HG02981 (cell line): ENCODE results near the gene TIMP1.
"Not testable (repeated sequence)": the region's sequence is repeated elsewhere in the genome, so short reads cannot be mapped to it uniquely, and the experiment has no call there.

ENCODE experiments used
- ATAC-seq: cut with Tn5 transposase; IDR thresholded peaks from one replicate; pipeline ENCODE4 v1.9.1; 2021; ENCODE audit warnings: mild to moderate bottlenecking, moderate library complexity; ENCODE audit not compliant: unreplicated experiment

TIMP1 gene

GRCh38 chrX:47597222-47597621 lies 15.0 kb downstream of the TIMP1 start:
- ATAC-seq = no peak

DNA sequence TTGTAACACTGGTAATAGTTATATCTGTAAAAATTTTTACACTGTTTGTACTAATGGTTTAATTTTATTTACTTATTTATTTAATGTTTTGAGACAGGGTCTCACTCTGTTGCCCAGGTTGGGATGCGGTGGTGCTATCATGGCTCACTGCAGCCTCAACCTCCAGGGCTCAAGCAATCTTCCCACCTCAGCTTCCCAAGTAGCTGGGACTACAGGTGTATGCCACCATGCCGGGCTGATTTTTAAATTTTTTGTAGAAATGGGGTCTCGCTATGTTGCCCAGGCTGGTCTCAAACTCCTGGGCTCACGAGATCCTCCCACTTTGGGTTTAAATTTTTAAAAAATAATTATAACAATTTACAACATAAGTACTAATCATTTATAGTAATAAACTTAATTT lies 20.9 kb downstream of the TIMP1 start:
- not testable (repeated sequence) for ATAC-seq

- ATAC-seq = no peak
Observed at GRCh38 chrX:47605024-47605423, 22.8 kb downstream of the TIMP1 start.

DNA sequence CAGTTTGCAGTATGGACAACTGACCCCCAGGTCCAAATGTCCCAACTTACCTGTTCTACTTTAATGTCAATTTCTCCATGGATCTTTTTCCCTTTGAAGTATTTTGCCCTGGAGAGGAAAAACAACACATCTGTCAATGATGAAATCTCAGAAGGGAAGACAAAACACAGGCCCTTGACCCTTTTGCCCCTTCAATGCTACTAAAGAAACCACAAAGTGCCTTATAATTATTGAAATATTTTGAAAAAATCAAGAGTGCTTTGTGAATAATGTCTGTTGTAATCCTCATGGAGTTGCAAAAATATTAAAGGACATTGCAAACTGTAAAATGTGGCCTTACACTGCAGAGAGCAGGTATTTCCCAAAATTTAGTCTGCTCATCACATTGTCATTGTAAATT lies 24.9 kb downstream of the TIMP1 start:
- ATAC-seq = no peak

- ATAC-seq = no peak
Observed at GRCh38 chrX:47608130-47608810, 26.0 kb downstream of the TIMP1 start.

- no peak for ATAC-seq
Observed at GRCh38 chrX:47610511-47610910, 28.3 kb downstream of the TIMP1 start.

- no peak for ATAC-seq
Observed at GRCh38 chrX:47611489-47611888, 29.3 kb downstream of the TIMP1 start.

DNA sequence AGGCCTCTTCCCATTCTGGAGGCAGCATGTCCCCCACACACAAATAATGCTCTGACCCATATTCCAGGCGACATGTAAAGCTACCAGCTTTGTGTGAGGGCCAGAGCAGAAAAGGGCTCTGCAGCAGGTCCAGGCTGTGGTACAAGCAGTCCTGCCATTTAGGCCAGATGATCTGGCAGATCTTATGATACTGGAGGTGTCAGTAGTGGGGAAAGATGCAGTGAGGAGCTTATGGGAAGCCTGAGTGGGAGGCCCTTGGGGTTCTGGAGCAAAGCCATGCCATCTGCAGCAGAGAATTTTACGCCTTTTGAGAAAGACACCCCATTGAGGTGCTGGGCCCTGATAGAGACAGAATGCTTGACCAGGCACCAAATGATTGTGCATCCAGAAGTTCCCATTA lies 29.7 kb downstream of the TIMP1 start:
- ATAC-seq = no peak

- ATAC-seq = no peak
Observed at GRCh38 chrX:47612418-47612817, 30.2 kb downstream of the TIMP1 start.

DNA sequence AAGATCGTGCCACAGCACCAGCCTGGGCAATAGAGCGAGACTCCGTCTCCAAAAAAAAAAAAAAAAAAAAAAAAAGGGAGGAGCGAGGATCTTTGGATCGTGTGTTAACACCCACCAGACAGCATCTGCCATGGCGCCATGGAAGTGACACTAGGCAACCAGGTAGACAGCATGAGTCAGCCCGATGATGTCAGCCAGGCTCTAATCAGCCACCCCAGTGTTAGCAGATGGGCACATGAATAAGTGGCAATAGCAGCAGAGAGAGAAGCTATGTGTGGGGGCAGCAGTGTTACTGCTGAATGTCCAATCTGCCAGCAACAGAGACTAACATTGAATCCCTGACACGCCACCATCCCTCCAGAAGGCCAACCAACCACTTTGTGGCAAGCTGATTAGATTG lies 30.8 kb downstream of the TIMP1 start:
- ATAC-seq = no peak

GRCh38 chrX:47614618-47615017 lies 32.4 kb downstream of the TIMP1 start:
- ATAC-seq = no peak

DNA sequence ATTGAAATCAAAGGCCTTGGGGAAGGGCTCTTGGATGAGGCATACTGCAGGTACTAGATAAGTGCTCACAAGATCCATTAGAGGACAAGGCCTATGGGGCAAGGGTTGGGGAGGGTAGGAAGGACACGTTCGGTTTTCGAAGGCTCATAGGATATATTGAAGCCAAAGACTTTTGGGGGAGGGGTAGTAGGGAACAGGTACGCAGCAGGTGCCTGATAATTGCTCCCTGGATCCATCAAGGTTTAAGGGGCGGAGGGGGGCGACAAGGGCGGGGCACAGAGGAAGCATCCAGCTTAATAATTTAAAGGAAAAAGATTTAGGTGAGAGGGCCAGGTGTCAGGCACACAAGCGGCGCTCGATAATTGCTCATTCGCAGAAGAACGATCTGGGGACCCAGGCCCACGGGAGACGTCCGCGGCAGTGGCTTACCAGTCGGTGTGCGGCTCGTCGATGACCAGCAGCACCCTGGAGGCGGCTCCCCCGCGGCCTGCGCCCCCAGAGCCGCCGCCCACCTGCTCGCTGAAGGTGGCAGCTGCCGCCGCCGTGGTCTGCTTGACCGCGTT lies 36.8 kb downstream of the TIMP1 start:
- no peak for ATAC-seq

DNA sequence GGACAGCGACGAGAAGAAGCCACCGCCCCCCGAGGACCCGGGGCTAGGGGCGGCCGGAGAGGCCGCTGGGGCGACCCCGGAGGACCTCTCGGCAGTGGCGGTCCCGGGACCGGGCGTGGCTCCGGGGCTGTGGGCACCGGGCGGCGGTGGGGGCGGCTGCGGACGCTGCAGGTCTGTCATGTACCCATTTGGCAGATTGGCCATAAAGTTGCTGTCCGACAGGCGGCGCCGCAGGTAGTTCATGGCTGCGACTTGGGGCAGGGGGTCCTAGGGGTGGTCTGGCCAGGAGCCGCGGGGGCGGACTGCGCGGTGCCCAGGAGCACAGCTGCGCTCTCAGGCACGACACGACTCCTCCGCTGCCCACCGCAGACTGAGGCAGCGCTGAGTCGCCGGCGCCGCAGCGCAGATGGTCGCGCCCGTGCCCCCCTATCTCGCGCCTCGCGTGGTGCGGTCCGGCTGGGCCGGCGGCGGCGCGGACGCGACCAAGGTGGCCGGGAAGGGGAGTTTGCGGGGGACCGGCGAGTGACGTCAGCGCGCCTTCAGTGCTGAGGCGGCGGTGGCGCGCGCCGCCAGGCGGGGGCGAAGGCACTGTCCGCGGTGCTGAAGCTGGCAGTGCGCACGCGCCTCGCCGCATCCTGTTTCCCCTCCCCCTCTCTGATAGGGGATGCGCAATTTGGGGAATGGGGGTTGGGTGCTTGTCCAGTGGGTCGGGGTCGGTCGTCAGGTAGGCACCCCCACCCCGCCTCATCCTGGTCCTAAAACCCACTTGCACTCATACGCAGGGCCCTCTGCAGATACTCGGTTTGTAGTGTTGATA lies 37.5 kb downstream of the TIMP1 start, which contains the start of gene SYN1:
Gene SYN1 (minus strand): TSS at position 372 of the 817 bp plus-strand sequence. CDS start 129 bp downstream, at position 243.
- ATAC-seq = peak; percentile 59

DNA sequence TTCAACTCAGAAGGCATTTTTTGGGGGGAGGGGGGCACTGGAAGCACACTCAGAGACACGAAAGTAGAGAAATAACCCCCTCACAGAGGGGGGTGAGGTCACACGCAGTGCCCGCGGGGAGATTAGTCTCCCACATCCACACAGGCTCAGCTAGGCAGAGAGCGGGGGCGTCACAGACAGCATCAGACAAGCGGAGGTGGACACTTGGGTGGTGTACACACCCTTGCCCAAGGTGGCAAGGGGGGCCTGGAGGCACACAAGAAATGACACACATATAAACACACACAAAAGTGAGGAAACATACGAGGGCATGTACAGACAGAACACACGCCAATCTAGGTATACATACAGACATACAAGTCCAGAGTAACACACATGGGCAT lies 38.1 kb downstream of the TIMP1 start:
- no peak for ATAC-seq

DNA sequence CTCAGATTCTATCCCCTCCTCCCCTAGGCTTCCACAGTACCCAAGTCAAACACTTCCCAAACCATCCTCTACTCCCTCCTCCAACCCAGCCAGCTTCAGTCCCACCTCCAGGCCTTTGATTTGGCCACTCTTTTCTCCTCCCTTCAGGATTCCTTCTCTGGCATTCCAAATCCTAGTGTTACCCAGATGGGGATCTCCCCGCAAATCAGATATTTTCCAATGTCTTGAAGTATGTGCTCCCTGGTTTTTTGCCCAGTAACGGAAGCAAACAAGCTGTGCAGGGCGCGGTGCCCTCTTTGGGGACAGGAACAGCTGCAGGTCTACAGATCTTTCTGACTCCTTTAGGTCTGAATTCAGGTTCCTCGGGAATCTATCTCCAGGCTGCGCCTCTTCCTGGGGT lies 39.6 kb downstream of the TIMP1 start:
- ATAC-seq = no peak

GRCh38 chrX:47623540-47624027 lies 41.3 kb downstream of the TIMP1 start:
- no peak for ATAC-seq

DNA sequence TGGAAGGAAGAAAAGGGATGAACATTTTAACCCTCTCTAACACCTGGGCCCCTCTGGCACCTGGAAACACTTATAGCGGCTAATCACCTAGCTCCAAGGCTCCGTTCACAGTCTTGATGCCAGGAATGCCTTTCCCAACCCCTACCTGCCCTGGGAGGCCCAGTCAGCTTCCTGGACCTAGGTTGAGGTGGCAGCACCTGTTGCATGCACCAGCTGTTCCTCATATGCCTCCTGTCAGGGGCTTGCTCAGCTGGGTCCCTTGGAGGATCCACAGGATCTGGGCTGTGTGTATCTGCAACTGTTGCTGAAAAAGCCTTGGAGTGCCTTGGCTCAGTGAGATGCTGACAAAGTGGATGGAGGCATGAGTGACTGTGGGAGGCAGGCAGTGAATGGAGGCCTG lies 43.1 kb downstream of the TIMP1 start:
- ATAC-seq = no peak

GRCh38 chrX:47628982-47629381 lies 46.7 kb downstream of the TIMP1 start:
- ATAC-seq = no peak

GRCh38 chrX:47629419-47630200 lies 47.4 kb downstream of the TIMP1 start, which contains the start of gene CFP:
TSS of gene CFP (minus strand) at chrX:47629930. CDS start at chrX:47629844, 86 bp downstream.
- ATAC-seq = no peak

GRCh38 chrX:47631676-47632075 lies 49.4 kb downstream of the TIMP1 start:
- no peak for ATAC-seq

DNA sequence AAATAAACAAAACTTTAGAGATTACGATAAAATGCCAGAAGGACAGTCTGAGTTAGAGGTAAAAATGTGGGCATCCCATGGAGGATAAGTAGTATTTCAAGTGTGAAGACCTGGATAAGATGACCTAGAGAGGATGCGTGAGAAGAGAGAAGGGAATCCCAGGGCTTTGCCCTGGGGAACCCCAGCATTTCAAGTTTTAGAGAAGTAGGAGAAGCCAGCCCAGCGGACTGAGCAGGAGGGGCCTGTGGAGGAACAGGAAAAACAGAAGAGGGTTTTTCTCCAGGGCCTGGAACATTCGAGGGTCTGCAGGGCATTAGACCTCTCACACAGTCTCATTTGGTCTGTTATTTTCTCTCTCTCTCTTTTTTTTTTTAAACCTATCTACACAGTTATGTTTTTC lies 50.4 kb downstream of the TIMP1 start:
- no peak for ATAC-seq
